Lung (tissue), 12 donors: ENCODE data around the gene TMEM170B. TPM values are rescaled to one million over a fixed set of nuclear protein-coding genes. Genes with fewer than 3 reads are reported as not detected.

Experiments used
- ATAC-seq: fragments of 200-7000 bp; cut with Tn5 transposase; one replicate; pipeline ENCODE4 v1.9.1; 2020; ENCODE audit warnings: moderate number of reproducible peaks; ENCODE audit not compliant: insufficient read depth, low FRiP score
- DNase-seq, 3 donors: peaks; one replicate each; pipeline ENCODE4 v3.0.0-alpha.2; 2013 to 2017
- H3K27ac ChIP-seq, 2 donors: one replicate each; pipeline ENCODE4 v1.5.1; 2013; ENCODE audit warnings: mild to moderate bottlenecking in 2 of 2, moderate library complexity in 2 of 2, control low read depth in 1 of 2, inconsistent platforms in 1 of 2, low read depth in 1 of 2, low read length in 1 of 2
- H3K27me3 ChIP-seq, 3 donors: one replicate each; pipeline ENCODE4 v1.5.1; 2013; ENCODE audit warnings: low read length in 2 of 3; ENCODE audit not compliant: control insufficient read depth in 3 of 3, insufficient read depth in 3 of 3
- H3K36me3 ChIP-seq, 4 donors: one replicate each; pipeline ENCODE4 v1.5.1; 2013; ENCODE audit warnings: low read length in 4 of 4, mild to moderate bottlenecking in 1 of 4, moderate library complexity in 1 of 4; ENCODE audit not compliant: control insufficient read depth in 4 of 4, insufficient read depth in 4 of 4
- H3K4me1 ChIP-seq, 5 donors: one replicate each; pipeline ENCODE4 v1.5.1; 2013; ENCODE audit warnings: low read length in 5 of 5, mild to moderate bottlenecking in 2 of 5, moderate library complexity in 1 of 5; ENCODE audit not compliant: control insufficient read depth in 5 of 5, insufficient read depth in 5 of 5
- H3K4me3 ChIP-seq: one replicate; pipeline ENCODE4 v1.5.1; 2013; ENCODE audit warnings: mild to moderate bottlenecking, control low read depth, moderate library complexity
- H3K9ac ChIP-seq, 2 donors: one replicate each; pipeline ENCODE4 v1.5.1; 2013; ENCODE audit warnings: low read length in 2 of 2, control low read depth in 1 of 2; ENCODE audit not compliant: insufficient read depth in 1 of 2
- H3K9me3 ChIP-seq, 4 donors: one replicate each; pipeline ENCODE4 v1.5.1; 2013; ENCODE audit warnings: low read length in 3 of 4, mild to moderate bottlenecking in 1 of 4, moderate library complexity in 1 of 4; ENCODE audit not compliant: control insufficient read depth in 4 of 4, insufficient read depth in 3 of 4
- CTCF ChIP-seq: IDR thresholded peaks from 2 replicates; pipeline ENCODE4 v1.5.1; 2012; ENCODE audit warnings: mild to moderate bottlenecking; ENCODE audit errors: control extremely low read depth, extremely low read depth
- whole genome bisulfite sequencing, 2 donors: extraction: QIAGEN DNeasy Blood & Tissue Kit; methylation state at CpG; one replicate each; pipeline ENCODE4 v1.1.7; 2013; 5-methylcytosine and 5-hydroxymethylcytosine counted together
- polyA plus RNA-seq, 2 donors: library from polyadenylated mRNA; stranded (reverse); fragments of 200-250 nt; gene quantifications; one replicate each; pipeline ENCODE4 v1.2.1, GENCODE V29; 2013
- total RNA-seq, 2 donors: library from RNA; depleted of rRNA in 1 of 2; stranded (reverse); fragments of >200 nt in 1 of 2; gene quantifications; one replicate each; pipeline ENCODE4 v1.2.1, GENCODE V29; 2014 to 2021
- donor health status: control.
- donor health status: control.
- donor health status: Bipolar disorder and iron deficiency.
- donor health status: healthy.
- donor health status: DM: yes; HTN: yes; CAD: no.

TMEM170B gene
- total and polyA plus RNA-seq, 4 donors = 2.2 to 9.2 (median 4.6) TPM

- Histone ChIP-seq H3K27ac (no peak overlapping the region), H3K27me3 (no peaks in the 10 kb centered on the region), H3K9me3 (no peaks in the 10 kb centered on the region), H3K4me1 (peaks cover 0 to 13% (median 3%) of the 10 kb centered on the region in 5 donors), H3K36me3 (no peaks in the 10 kb centered on the region), H3K4me3 (no peak overlapping the region), H3K9ac (no peak overlapping the region)
- DNase-seq (no peak), ATAC-seq (no peak)
- no peak for TF ChIP-seq CTCF
- WGBS, 2 donors = 58 to 80% methylated on average over 3 of the region's 3 CpGs
These were observed 11.4 kb upstream of the TMEM170B start for GRCh38 chr6:11526156-11526505.

- H3K27me3 ChIP-seq = peaks cover 0 to 3% (median 0%) of the 10 kb centered on the region in 3 donors
- no peak overlapping the region for H3K9ac ChIP-seq
- no peak overlapping the region for H3K4me3 ChIP-seq
- no peaks in the 10 kb centered on the region for H3K36me3 ChIP-seq
- peaks cover 0 to 13% (median 3%) of the 10 kb centered on the region in 5 donors for H3K4me1 ChIP-seq
- H3K27ac ChIP-seq = no peak overlapping the region
- no peak for ATAC-seq
- no peaks in the 10 kb centered on the region for H3K9me3 ChIP-seq
- no peak for DNase-seq
- TF ChIP-seq CTCF = no peak
These were observed 10.2 kb upstream of the TMEM170B start for GRCh38 chr6:11527274-11527870.

DNA sequence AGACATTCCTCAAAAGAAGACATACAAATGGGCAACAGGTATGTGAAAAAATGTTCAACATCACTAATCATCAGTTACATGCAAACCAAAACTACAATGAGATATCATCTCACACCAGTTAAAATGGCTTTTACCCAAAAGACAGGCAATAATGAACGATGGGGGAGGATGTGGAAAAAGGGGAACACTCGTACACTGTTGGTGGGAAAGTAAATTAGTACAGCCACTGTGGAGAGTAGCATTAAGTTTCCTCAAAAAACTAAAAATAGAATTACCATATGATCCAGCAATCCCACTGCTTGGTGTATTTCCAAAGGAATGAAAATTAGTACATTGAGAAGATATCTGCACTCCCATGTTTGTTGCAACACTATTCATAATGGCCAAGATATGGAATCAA lies 8.6 kb upstream of the TMEM170B start:
- H3K4me3 ChIP-seq = no peak overlapping the region
- no peak for TF ChIP-seq CTCF
- H3K27ac ChIP-seq = no peak overlapping the region
- no peak for DNase-seq
- no peaks in the 10 kb centered on the region for H3K36me3 ChIP-seq
- H3K4me1 ChIP-seq = peaks cover 0 to 6% (median 2%) of the 10 kb centered on the region in 5 donors
- no peak for ATAC-seq
- no peak overlapping the region for H3K9ac ChIP-seq
- no peaks in the 10 kb centered on the region for H3K9me3 ChIP-seq
- peaks cover 0 to 5% (median 0%) of the 10 kb centered on the region in 3 donors for H3K27me3 ChIP-seq
- 33 to 77% methylated on average over 2 of the region's 2 CpGs for WGBS, 2 donors

- ATAC-seq (no peak), DNase-seq (no peak)
- peaks cover 0 to 10% (median 2%) of the 10 kb centered on the region in 5 donors for H3K4me1 ChIP-seq
- 74 to 80% methylated on average over 3 of the region's 3 CpGs for WGBS, 2 donors
- H3K9ac ChIP-seq = no peak overlapping the region
- no peak overlapping the region for H3K27ac ChIP-seq
- no peaks in the 10 kb centered on the region for H3K9me3 ChIP-seq
- H3K27me3 ChIP-seq = peaks cover 0 to 10% (median 5%) of the 10 kb centered on the region in 3 donors
- no peak overlapping the region for H3K4me3 ChIP-seq
- no peaks in the 10 kb centered on the region for H3K36me3 ChIP-seq
- no peak for TF ChIP-seq CTCF
These were observed 5.5 kb upstream of the TMEM170B start for GRCh38 chr6:11532097-11532496.
